ENCODE data around the gene PARD3B. TPM values are rescaled to one million over a fixed set of nuclear protein-coding genes. Genes with fewer than 3 reads are reported as not detected.

The PARD3B gene
- total RNA-seq, 4 donors from 2014 or later: 21.8 to 85.6 (median 36.1) TPM

DNA sequence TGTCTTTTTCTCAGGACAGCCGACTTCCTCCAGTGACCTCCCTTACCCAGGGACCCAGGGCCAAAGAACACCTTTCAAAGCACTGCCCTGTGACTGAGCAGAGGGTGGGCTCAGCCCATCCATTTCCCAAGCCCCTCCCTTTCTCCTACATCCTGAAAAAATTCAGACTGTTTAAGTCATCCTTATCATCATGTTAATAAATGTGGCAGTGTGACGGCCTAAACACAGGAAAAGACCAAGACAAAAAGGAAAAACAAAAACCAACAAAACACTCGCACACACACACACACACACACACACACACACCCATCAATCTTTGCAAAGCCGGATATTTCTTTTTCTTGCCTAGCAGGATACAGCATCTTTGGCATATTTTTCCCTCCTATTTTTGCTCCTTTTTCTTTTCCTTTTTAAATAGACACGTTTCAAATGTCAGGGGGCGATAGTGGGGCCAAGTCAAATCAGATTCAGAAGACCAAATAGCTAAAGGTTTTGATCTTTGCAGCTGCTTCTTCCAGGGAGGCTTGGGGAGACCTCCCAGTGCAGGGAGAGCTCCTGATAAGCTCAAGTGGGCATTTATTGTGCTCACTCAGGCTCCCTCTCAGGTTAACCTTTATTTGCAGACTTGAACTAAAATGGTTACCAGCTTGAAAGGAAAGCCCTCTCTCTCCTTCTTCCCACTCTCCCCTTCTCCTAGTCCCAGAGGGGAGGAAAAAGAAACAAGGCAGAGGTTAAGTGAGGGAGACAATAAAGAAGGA, 1097.5 kb downstream of the PARD3B start:
- no peaks in the 10 kb centered on the region for H3K9me3 ChIP-seq
- no peak for TF ChIP-seq POLR2A (IDR thresholded peaks at IDR 0.05)
- TF ChIP-seq, protein P1, sequence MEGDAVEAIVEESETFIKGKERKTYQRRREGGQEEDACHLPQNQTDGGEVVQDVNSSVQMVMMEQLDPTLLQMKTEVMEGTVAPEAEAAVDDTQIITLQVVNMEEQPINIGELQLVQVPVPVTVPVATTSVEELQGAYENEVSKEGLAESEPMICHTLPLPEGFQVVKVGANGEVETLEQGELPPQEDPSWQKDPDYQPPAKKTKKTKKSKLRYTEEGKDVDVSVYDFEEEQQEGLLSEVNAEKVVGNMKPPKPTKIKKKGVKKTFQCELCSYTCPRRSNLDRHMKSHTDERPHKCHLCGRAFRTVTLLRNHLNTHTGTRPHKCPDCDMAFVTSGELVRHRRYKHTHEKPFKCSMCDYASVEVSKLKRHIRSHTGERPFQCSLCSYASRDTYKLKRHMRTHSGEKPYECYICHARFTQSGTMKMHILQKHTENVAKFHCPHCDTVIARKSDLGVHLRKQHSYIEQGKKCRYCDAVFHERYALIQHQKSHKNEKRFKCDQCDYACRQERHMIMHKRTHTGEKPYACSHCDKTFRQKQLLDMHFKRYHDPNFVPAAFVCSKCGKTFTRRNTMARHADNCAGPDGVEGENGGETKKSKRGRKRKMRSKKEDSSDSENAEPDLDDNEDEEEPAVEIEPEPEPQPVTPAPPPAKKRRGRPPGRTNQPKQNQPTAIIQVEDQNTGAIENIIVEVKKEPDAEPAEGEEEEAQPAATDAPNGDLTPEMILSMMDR (IDR thresholded peaks at IDR 0.05): no peak
- no peak overlapping the region for H3K4me3 ChIP-seq
- peak overlapping the region in 1 of 2 donors; percentile 17 for H3K27ac ChIP-seq
- H3K27me3 ChIP-seq: no peaks in the 10 kb centered on the region
- H3K36me3 ChIP-seq: no peaks in the 10 kb centered on the region
- peaks cover 0 to 4% of the 10 kb centered on the region in 2 donors for H3K4me1 ChIP-seq
- no peak for DNase-seq
- intact Hi-C loops (cut with DNase I; ENCODE audit: low total_unique reads): loop anchor here (10.0 kb wide), 1 partner anchor 278 kb away; no protein-coding TSS in a partner anchor

DNA sequence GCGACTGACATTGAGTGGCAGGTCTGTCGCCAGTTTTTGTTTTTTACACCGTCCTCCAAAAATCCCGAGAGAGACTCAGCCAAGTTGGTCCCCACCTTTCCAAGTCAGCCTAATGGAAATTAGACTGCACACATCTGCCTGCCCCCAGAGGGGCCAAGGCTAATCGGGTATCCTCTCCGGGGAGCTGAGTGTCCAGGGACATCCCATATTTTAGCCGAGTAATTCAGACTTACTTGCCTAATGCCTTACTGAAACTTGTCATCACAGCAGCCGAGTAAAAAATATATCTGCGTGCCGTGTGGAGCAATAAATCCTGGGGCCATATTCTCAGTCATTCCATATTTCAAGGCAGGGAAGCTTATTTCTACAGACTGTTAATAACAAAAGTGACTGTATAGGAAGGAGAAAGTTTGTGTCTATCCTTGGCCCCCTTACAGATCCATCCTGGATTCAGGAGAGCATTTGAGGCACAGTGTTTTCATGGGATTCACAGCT, 1098.2 kb downstream of the PARD3B start:
- no peak overlapping the region for H3K4me3 ChIP-seq
- TF ChIP-seq POLR2A (IDR thresholded peaks at IDR 0.05): no peak
- TF ChIP-seq, protein P1 (IDR thresholded peaks at IDR 0.05): no peak
- intact Hi-C loops (cut with DNase I; ENCODE audit: low total_unique reads): loop anchor here (10.0 kb wide), 1 partner anchor 279 kb away; no protein-coding TSS in a partner anchor
- no peaks in the 10 kb centered on the region for H3K9me3 ChIP-seq
- H3K4me1 ChIP-seq: peaks cover 0 to 3% of the 10 kb centered on the region in 2 donors
- no peak for DNase-seq
- no peaks in the 10 kb centered on the region for H3K27me3 ChIP-seq
- H3K27ac ChIP-seq: peak overlapping the region in 1 of 2 donors; percentile 17
- H3K36me3 ChIP-seq: no peaks in the 10 kb centered on the region

DNA sequence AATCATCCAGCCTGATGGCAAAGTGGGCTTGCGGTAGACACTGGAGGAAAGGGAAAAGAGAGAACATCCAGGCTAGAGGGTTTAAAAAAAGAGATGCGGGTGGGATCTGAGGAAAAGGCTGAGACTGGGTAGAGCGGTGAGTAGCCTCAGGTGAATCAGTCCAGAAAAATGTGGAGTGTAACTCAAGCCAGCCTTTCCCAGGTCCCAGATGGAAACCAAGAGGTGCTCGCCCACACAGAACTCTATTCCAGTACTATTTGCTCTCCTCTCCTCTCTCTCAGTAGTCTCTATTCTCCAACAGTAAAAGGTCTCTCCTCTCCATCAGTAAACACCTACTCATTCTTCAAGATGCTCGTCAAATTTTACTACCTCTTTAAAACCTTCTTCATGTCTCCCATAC, 1098.7 kb downstream of the PARD3B start:
- TF ChIP-seq, protein P1 (IDR thresholded peaks at IDR 0.05): no peak
- no peak for TF ChIP-seq POLR2A (IDR thresholded peaks at IDR 0.05)
- Histone ChIP-seq H3K27me3 (no peaks in the 10 kb centered on the region), H3K4me1 (no peaks in the 10 kb centered on the region), H3K4me3 (no peak overlapping the region), H3K36me3 (no peaks in the 10 kb centered on the region), H3K27ac (peak overlapping the region; percentile 11 to 17), H3K9me3 (no peaks in the 10 kb centered on the region)
- DNase-seq: no peak
- intact Hi-C loops (cut with DNase I; ENCODE audit: low total_unique reads): loop anchor here (10.0 kb wide), 1 partner anchor 279 kb away; no protein-coding TSS in a partner anchor

DNA sequence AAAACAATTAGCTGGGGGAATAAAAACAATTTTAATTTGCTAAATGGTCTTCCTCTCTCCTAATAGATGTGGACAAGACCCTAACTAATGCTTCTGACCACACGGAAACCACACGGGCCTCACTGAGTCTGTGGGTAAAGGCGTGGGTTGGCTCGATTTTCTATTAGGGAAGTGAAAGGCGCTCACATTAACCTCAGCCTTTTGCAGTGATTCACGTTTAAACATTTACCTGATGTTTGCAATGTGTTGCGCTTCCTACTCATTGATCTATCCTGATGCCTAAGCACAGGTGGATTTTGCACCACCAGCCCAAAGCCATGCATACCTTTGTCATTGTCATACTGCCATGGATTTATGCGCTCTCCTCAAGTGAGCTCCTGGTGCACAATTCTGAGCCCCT, 1101.4 kb downstream of the PARD3B start:
- H3K9me3 ChIP-seq: no peaks in the 10 kb centered on the region
- no peak for DNase-seq
- no peaks in the 10 kb centered on the region for H3K4me1 ChIP-seq
- no peaks in the 10 kb centered on the region for H3K27me3 ChIP-seq
- H3K27ac ChIP-seq: no peak overlapping the region
- no peaks in the 10 kb centered on the region for H3K36me3 ChIP-seq
- intact Hi-C loops (cut with DNase I; ENCODE audit: low total_unique reads): loop anchor here (10.0 kb wide), 1 partner anchor 282 kb away; no protein-coding TSS in a partner anchor
- TF ChIP-seq POLR2A (IDR thresholded peaks at IDR 0.05): no peak
- TF ChIP-seq, protein P1 (IDR thresholded peaks at IDR 0.05): no peak
- no peak overlapping the region for H3K4me3 ChIP-seq

DNA sequence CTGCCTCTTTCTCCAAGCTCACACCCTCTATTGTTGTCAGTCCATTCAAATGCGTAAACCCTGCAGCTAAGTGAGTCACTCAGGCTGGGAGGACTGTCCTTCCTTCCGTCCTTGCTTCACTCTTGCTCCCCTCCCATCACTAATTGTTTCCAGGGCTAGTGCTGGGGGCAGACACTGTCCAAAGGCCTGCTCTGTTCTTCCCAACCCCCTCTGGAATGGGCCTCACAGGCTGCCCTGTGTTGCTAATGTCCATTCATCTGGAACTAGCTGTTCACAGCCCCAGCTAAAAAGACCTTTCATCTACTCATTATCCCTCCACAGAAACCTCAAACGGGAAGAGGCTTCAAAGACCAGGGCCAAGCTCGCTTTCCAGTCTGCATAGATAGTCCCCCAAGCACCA, 1105.2 kb downstream of the PARD3B start:
- intact Hi-C loops (cut with DNase I; ENCODE audit: low total_unique reads): no loop called here
- no peak for DNase-seq
- H3K4me3 ChIP-seq: no peak overlapping the region
- H3K4me1 ChIP-seq: no peaks in the 10 kb centered on the region
- no peaks in the 10 kb centered on the region for H3K9me3 ChIP-seq
- TF ChIP-seq, protein P1 (IDR thresholded peaks at IDR 0.05): no peak
- TF ChIP-seq POLR2A (IDR thresholded peaks at IDR 0.05): no peak
- H3K27ac ChIP-seq: no peak overlapping the region
- H3K27me3 ChIP-seq: no peaks in the 10 kb centered on the region
- no peaks in the 10 kb centered on the region for H3K36me3 ChIP-seq
